ENCODE data around the gene SPP1.

Gene SPP1

DNA sequence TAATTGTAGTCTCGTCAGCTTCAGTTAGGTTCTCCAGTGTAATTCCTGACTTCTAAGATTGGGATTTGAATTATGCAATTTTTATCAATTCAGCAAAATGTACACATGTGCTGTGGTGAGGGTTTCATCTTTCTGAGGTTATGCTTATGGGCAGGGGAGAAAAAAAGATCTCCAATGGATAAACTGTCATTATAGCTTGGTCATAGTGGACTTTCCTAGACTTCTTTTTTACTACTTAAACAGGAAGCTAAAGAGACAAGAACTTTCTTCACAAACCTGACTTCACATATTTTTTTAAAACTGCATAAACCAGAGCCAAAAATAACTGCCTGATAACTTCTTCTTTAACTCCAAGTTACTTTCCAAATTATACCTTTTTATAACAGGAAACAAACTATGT, 21.7 kb upstream of the SPP1 start:
- no peak for DNase-seq (ENCODE audit: low read depth, low spot score)
- TF ChIP-seq ZNF274 (IDR thresholded peaks at IDR 0.05; ENCODE audit: low read depth, low read length) (no peak), SUZ12 (IDR thresholded peaks at IDR 0.05; ENCODE audit: extremely low read depth, insufficient read depth, insufficient read length) (no peak), YY1 (IDR thresholded peaks at IDR 0.05; ENCODE audit: insufficient read depth, insufficient read length) (no peak)
- Histone ChIP-seq H3K4me1 (ENCODE audit: insufficient read depth, insufficient read length) (no peaks in the 10 kb centered on the region), H3K27me3 (ENCODE audit: insufficient read depth, insufficient read length) (no peaks in the 10 kb centered on the region), H3K9ac (ENCODE audit: insufficient read length, low read depth) (no peak overlapping the region), H3K4me3 (ENCODE audit: insufficient read length, low read depth) (no peak overlapping the region), H3K9me3 (ENCODE audit: insufficient read depth, low read length) (no peaks in the 10 kb centered on the region), H3K36me3 (ENCODE audit: insufficient read depth, insufficient read length, low read length) (no peaks in the 10 kb centered on the region)

- no peaks in the 10 kb centered on the region for H3K4me1 ChIP-seq (ENCODE audit: insufficient read depth, insufficient read length)
- no peaks in the 10 kb centered on the region for H3K27me3 ChIP-seq (ENCODE audit: insufficient read depth, insufficient read length)
- no peak for DNase-seq (ENCODE audit: low read depth, low spot score)
Measured at GRCh38 chr4:87956501-87956900, 19.0 kb upstream of the SPP1 start.

GRCh38 chr4:87957061-87957460, 18.5 kb upstream of the SPP1 start:
- no peak for TF ChIP-seq ZNF274 (IDR thresholded peaks at IDR 0.05; ENCODE audit: low read depth, low read length)
- no peak for TF ChIP-seq SUZ12 (IDR thresholded peaks at IDR 0.05; ENCODE audit: extremely low read depth, insufficient read depth, insufficient read length)
- no peak for TF ChIP-seq YY1 (IDR thresholded peaks at IDR 0.05; ENCODE audit: insufficient read depth, insufficient read length)
- Histone ChIP-seq H3K27me3 (ENCODE audit: insufficient read depth, insufficient read length) (no peaks in the 10 kb centered on the region), H3K4me1 (ENCODE audit: insufficient read depth, insufficient read length) (no peaks in the 10 kb centered on the region), H3K4me3 (ENCODE audit: insufficient read length, low read depth) (no peak overlapping the region), H3K9me3 (ENCODE audit: insufficient read depth, low read length) (peaks cover 6% of the 10 kb centered on the region; the same call in 1 of the 2 replicates), H3K36me3 (ENCODE audit: insufficient read depth, insufficient read length, low read length) (no peaks in the 10 kb centered on the region), H3K9ac (ENCODE audit: insufficient read length, low read depth) (no peak overlapping the region)
- DNase-seq (ENCODE audit: low read depth, low spot score): no peak

More at GRCh38 chr4:87956501-87956900, 19.0 kb upstream of the SPP1 start:
- no peak for TF ChIP-seq YY1 (IDR thresholded peaks at IDR 0.05; ENCODE audit: insufficient read depth, insufficient read length)
- H3K36me3 ChIP-seq (ENCODE audit: insufficient read depth, insufficient read length, low read length): no peaks in the 10 kb centered on the region
- H3K9me3 ChIP-seq (ENCODE audit: insufficient read depth, low read length): peaks cover 6% of the 10 kb centered on the region; the same call in 1 of the 2 replicates
- no peak overlapping the region for H3K4me3 ChIP-seq (ENCODE audit: insufficient read length, low read depth)
- H3K9ac ChIP-seq (ENCODE audit: insufficient read length, low read depth): no peak overlapping the region

DNA sequence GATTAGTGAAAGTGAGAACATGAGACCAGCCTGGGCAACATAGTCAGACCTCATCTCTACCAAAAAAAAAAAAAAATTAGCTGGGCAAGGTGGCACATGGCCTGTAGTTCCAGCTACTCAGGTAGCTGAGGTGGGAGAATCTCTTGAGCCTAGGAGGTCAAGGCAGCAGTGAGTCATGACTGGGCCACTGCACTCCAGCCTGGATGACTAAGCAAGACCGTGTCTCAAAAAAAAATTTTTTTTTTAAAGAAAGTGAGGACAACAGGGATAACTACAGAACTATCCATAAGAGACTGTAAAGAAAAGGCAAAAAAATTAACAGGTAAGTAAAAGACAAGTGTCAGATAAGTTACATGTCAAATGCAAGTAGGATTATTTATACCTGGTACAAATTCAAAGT, 13.5 kb upstream of the SPP1 start:
- no peak for DNase-seq (ENCODE audit: low read depth, low spot score)
- Histone ChIP-seq H3K27me3 (ENCODE audit: insufficient read depth, insufficient read length) (no peaks in the 10 kb centered on the region), H3K9me3 (ENCODE audit: insufficient read depth, low read length) (peaks cover 20% of the 10 kb centered on the region; the same call in 1 of the 2 replicates), H3K4me3 (ENCODE audit: insufficient read length, low read depth) (no peak overlapping the region), H3K36me3 (ENCODE audit: insufficient read depth, insufficient read length, low read length) (no peaks in the 10 kb centered on the region), H3K4me1 (ENCODE audit: insufficient read depth, insufficient read length) (no peaks in the 10 kb centered on the region), H3K9ac (ENCODE audit: insufficient read length, low read depth) (no peak overlapping the region)
- TF ChIP-seq YY1 (IDR thresholded peaks at IDR 0.05; ENCODE audit: insufficient read depth, insufficient read length): no peak
- no peak for TF ChIP-seq SUZ12 (IDR thresholded peaks at IDR 0.05; ENCODE audit: extremely low read depth, insufficient read depth, insufficient read length)
- no peak for TF ChIP-seq ZNF274 (IDR thresholded peaks at IDR 0.05; ENCODE audit: low read depth, low read length)

- Histone ChIP-seq H3K27me3 (ENCODE audit: insufficient read depth, insufficient read length) (no peaks in the 10 kb centered on the region), H3K4me3 (ENCODE audit: insufficient read length, low read depth) (no peak overlapping the region), H3K9ac (ENCODE audit: insufficient read length, low read depth) (no peak overlapping the region), H3K36me3 (ENCODE audit: insufficient read depth, insufficient read length, low read length) (no peaks in the 10 kb centered on the region), H3K9me3 (ENCODE audit: insufficient read depth, low read length) (peaks cover 25% of the 10 kb centered on the region; the same call in 1 of the 2 replicates), H3K4me1 (ENCODE audit: insufficient read depth, insufficient read length) (no peaks in the 10 kb centered on the region)
- TF ChIP-seq YY1 (IDR thresholded peaks at IDR 0.05; ENCODE audit: insufficient read depth, insufficient read length) (no peak), ZNF274 (IDR thresholded peaks at IDR 0.05; ENCODE audit: low read depth, low read length) (no peak), SUZ12 (IDR thresholded peaks at IDR 0.05; ENCODE audit: extremely low read depth, insufficient read depth, insufficient read length) (no peak)
- no peak for DNase-seq (ENCODE audit: low read depth, low spot score)
Measured at GRCh38 chr4:87962398-87963146, 12.9 kb upstream of the SPP1 start.

DNA sequence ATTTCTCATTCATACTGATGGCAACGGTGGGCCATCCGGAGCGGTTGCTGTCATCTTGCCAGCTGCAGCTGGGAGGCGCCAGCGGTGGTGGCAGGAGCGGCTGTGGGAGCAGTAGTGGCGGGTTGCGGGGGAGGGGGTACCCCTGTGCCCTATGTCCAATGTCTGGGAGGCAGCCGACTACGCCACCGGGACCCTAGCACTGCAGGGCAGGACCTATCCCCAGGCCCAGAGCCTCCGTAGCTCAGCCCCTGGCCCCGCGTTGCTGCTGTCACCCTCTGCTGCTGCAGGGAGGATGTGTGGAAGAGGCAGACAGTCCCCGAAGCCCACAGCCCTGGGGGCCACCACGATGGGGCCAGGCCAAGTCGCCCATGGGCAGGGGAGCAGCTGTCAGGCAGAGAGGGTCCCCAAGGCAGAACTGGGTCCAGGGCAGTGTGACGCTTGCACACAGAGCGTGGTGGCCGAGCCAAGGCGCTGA, 10.0 kb upstream of the SPP1 start:
- Histone ChIP-seq H3K4me1 (ENCODE audit: insufficient read depth, insufficient read length) (no peaks in the 10 kb centered on the region), H3K4me3 (ENCODE audit: insufficient read length, low read depth) (no peak overlapping the region), H3K9me3 (ENCODE audit: insufficient read depth, low read length) (peaks cover 21% of the 10 kb centered on the region; the same call in 1 of the 2 replicates), H3K9ac (ENCODE audit: insufficient read length, low read depth) (no peak overlapping the region), H3K36me3 (ENCODE audit: insufficient read depth, insufficient read length, low read length) (no peaks in the 10 kb centered on the region), H3K27me3 (ENCODE audit: insufficient read depth, insufficient read length) (no peaks in the 10 kb centered on the region)
- DNase-seq (ENCODE audit: low read depth, low spot score): no peak
- TF ChIP-seq SUZ12 (IDR thresholded peaks at IDR 0.05; ENCODE audit: extremely low read depth, insufficient read depth, insufficient read length) (no peak), YY1 (IDR thresholded peaks at IDR 0.05; ENCODE audit: insufficient read depth, insufficient read length) (no peak), ZNF274 (IDR thresholded peaks at IDR 0.05; ENCODE audit: low read depth, low read length) (no peak)

- Histone ChIP-seq H3K4me3 (ENCODE audit: insufficient read length, low read depth) (no peak overlapping the region), H3K9me3 (ENCODE audit: insufficient read depth, low read length) (peaks cover 21% of the 10 kb centered on the region; the same call in 1 of the 2 replicates), H3K36me3 (ENCODE audit: insufficient read depth, insufficient read length, low read length) (no peaks in the 10 kb centered on the region), H3K4me1 (ENCODE audit: insufficient read depth, insufficient read length) (no peaks in the 10 kb centered on the region), H3K27me3 (ENCODE audit: insufficient read depth, insufficient read length) (no peaks in the 10 kb centered on the region), H3K9ac (ENCODE audit: insufficient read length, low read depth) (no peak overlapping the region)
- TF ChIP-seq SUZ12 (IDR thresholded peaks at IDR 0.05; ENCODE audit: extremely low read depth, insufficient read depth, insufficient read length) (no peak), ZNF274 (IDR thresholded peaks at IDR 0.05; ENCODE audit: low read depth, low read length) (no peak), YY1 (IDR thresholded peaks at IDR 0.05; ENCODE audit: insufficient read depth, insufficient read length) (no peak)
- no peak for DNase-seq (ENCODE audit: low read depth, low spot score)
Measured at GRCh38 chr4:87966095-87966496, 9.4 kb upstream of the SPP1 start.
